ENCODE measurements around the gene ORC3. TPM values are rescaled to one million over a fixed set of nuclear protein-coding genes. Genes with fewer than 3 reads are reported as not detected.
"Not testable (repeated sequence)": the region's sequence is repeated elsewhere in the genome, so short reads cannot be mapped to it uniquely, and the experiment has no call there.

Gene ORC3
- total RNA-seq, 1 experiment from 2014 or later = 46.5 TPM

DNA sequence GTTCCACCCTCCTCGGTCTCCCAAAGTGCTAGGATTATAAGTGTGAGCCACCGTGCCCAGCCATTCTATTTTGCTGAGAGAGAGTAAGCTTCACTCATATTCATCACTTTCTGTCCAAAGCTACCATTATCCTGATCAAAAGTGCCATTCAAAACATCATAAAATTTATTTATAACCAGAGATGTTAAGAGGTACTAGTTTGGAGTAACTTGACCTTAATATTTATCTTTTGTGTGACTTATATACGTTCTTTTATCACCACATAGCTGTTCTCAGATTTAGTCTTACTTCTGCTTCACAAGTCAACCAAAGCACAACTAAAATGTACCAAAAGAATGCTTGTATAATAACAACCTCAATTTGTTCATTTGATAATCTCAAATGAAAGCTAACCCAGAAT is 94.0 kb downstream of the ORC3 start:
- Histone ChIP-seq H3K36me3 (ENCODE audit: insufficient read depth, low read length, poor library complexity, severe bottlenecking) (peaks cover 21% of the 10 kb centered on the region), H3K4me1 (ENCODE audit: insufficient read depth, low read length, poor library complexity, severe bottlenecking) (no peaks in the 10 kb centered on the region), H3K4me3 (ENCODE audit: low read depth, low read length, poor library complexity, severe bottlenecking) (no peak overlapping the region), H3K27me3 (replicated peaks; ENCODE audit: insufficient read depth, low read depth, low read length, poor library complexity) (no peaks in the 10 kb centered on the region), H3K27ac (ENCODE audit: low read depth, low read length, poor library complexity, severe bottlenecking) (no peak overlapping the region), H3K9me3 (ENCODE audit: low read depth, low read length, poor library complexity, severe bottlenecking) (no peaks in the 10 kb centered on the region)
- POLR2A ChIA-PET (ENCODE audit: low non-redundant PET) = no interaction called here
- no peak for DNase-seq (ENCODE audit: low spot score)
- no TSS peak for BruUV-seq (replicated peaks)
- intact Hi-C loops (cut with micrococcal nuclease; ENCODE audit: unreplicated experiment) = no loop called here
- TF ChIP-seq CTCF (conservative IDR thresholded peaks at IDR 0.05; ENCODE audit: low read depth, low read length) = no peak
- no peak for TF ChIP-seq EZH2 (IDR thresholded peaks at IDR 0.05; ENCODE audit: borderline replicate concordance, low read depth, low read length, poor library complexity, severe bottlenecking)
- CTCF ChIA-PET = no interaction called here

DNA sequence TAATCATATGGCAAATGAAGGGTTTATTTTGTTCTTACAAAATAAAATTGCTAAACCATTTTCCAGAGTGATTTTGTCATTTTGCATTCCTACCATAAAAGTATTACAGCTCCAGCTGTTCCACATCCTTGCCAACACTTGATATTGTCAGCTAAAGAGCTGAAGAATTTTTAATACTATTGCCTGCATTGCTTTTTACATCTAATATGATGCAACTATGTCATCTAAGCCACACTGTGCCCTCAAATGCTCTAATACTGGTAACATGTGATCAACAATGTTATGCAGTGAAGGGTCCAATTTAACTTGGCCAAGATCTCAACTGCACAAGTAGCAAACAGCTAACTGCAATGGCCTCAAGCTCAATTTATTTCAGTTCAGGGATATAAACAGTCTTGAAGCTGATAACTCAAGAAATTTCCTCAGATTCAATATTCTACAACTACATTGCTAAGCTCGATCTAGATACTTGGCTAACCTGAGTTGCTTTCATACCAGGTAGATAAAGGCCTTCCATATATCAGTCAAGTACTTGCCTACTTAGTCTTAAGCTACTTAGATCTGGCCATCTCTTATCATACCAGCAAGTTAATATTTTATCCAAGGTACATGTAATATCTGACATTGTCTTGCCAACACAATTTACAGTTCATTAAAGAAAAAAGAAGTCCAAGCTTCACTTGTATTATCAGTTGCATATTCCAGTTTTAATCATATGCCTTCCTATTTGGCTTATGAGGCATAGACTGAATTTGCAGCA is 95.1 kb downstream of the ORC3 start:
- H3K27ac ChIP-seq (ENCODE audit: low read depth, low read length, poor library complexity, severe bottlenecking) = no peak overlapping the region
- POLR2A ChIA-PET (ENCODE audit: low non-redundant PET) = no interaction called here
- no peaks in the 10 kb centered on the region for H3K27me3 ChIP-seq (replicated peaks; ENCODE audit: insufficient read depth, low read depth, low read length, poor library complexity)
- H3K36me3 ChIP-seq (ENCODE audit: insufficient read depth, low read length, poor library complexity, severe bottlenecking) = peaks cover 10% of the 10 kb centered on the region
- no peak overlapping the region for H3K4me3 ChIP-seq (ENCODE audit: low read depth, low read length, poor library complexity, severe bottlenecking)
- intact Hi-C loops (cut with micrococcal nuclease; ENCODE audit: unreplicated experiment) = no loop called here
- no TSS peak for BruUV-seq (replicated peaks)
- TF ChIP-seq CTCF (conservative IDR thresholded peaks at IDR 0.05; ENCODE audit: low read depth, low read length) = no peak
- TF ChIP-seq EZH2 (IDR thresholded peaks at IDR 0.05; ENCODE audit: borderline replicate concordance, low read depth, low read length, poor library complexity, severe bottlenecking) = no peak
- no peaks in the 10 kb centered on the region for H3K4me1 ChIP-seq (ENCODE audit: insufficient read depth, low read length, poor library complexity, severe bottlenecking)
- H3K9me3 ChIP-seq (ENCODE audit: low read depth, low read length, poor library complexity, severe bottlenecking) = no peaks in the 10 kb centered on the region
- DNase-seq (ENCODE audit: low spot score) = no peak
- CTCF ChIA-PET = no interaction called here

DNA sequence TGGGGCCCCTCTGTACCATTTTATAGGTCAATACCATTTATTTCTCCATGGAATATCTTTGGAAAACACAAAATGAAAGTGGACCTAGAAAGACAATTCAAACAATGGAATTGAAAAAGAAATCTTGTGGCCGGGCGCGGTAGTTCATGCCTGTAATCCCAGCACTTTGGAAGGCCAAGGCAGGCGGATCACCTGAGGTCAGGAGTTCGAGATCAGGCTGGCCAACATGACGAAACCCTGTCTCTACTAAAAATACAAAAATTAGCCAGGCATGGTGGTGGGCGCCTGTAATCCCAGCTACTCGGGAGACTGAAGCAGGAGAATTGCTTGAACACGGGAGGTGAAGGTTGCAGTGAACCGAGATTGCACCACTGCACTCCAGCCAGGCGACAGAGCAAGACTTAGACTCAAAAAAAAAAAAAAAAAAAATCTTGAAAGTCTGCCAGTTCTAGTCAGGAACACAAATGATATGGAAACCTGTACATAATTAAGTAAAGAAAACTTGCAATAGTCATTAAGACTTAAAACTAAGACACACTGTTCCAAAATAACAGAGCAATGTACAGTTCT is 96.8 kb downstream of the ORC3 start:
- H3K9me3 ChIP-seq (ENCODE audit: low read depth, low read length, poor library complexity, severe bottlenecking); H3K27ac ChIP-seq (ENCODE audit: low read depth, low read length, poor library complexity, severe bottlenecking); H3K4me1 ChIP-seq (ENCODE audit: insufficient read depth, low read length, poor library complexity, severe bottlenecking); H3K36me3 ChIP-seq (ENCODE audit: insufficient read depth, low read length, poor library complexity, severe bottlenecking); intact Hi-C loops (cut with micrococcal nuclease; ENCODE audit: unreplicated experiment); BruUV-seq (replicated peaks); H3K27me3 ChIP-seq (replicated peaks; ENCODE audit: insufficient read depth, low read depth, low read length, poor library complexity); H3K4me3 ChIP-seq (ENCODE audit: low read depth, low read length, poor library complexity, severe bottlenecking); DNase-seq (ENCODE audit: low spot score); CTCF ChIA-PET: not testable (repeated sequence)
- POLR2A ChIA-PET (ENCODE audit: low non-redundant PET) = interaction anchor here (0.6 kb wide), 1 partner anchor 12 kb away, joined by 26 read pairs; no protein-coding TSS in a partner anchor
